ENCODE results near the gene DIAPH3. TPM values are rescaled to one million over a fixed set of nuclear protein-coding genes. Genes with fewer than 3 reads are reported as not detected.

Gene DIAPH3
- total and polyA plus RNA-seq, 2 donors (not counting 1 experiment from before 2014, with no cell fraction given) = 0.03 to 0.10 TPM

DNA sequence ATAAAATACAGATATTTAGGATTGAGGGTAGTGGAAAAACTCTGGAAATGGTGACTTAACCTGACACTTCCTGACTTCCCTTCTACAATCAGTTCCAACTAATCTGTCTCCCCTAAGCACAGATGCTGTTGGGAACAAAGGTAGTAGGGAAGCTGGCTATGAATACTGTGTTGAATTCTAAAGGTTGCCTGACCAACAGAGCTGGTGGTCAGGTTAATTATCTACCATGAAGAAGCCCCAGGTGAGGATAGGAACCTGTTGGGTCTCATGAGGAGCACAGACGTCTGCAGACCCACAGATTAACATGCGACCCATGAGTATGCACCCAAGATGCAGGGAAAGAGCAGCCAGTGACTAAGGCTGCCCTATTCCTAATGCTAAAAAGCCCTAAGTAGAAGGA lies 172.3 kb downstream of the DIAPH3 start:
- Histone ChIP-seq H3K36me3 (replicated peaks in 1 of 2; ENCODE audit: control extremely low read depth in 1 of 2, control insufficient read depth in 1 of 2, extremely low read depth in 1 of 2, insufficient read depth in 2 of 2, low read length in 1 of 2) (no peaks in the 10 kb centered on the region), H3K27ac (ENCODE audit: low read length in 2 of 2) (no peak overlapping the region), H3K4me2 (replicated peaks; ENCODE audit: low read depth, low read length, poor library complexity, severe bottlenecking) (no peak overlapping the region), H3K4me3 (ENCODE audit: control extremely low read depth in 1 of 5, extremely low read depth in 1 of 5, insufficient read depth in 1 of 5, low read depth in 2 of 5, low read length in 4 of 5) (no peak overlapping the region), H4K20me1 (ENCODE audit: control insufficient read depth, insufficient read depth, low read length, poor library complexity, severe bottlenecking) (no peaks in the 10 kb centered on the region), H3K4me1 (ENCODE audit: control insufficient read depth in 2 of 2, insufficient read depth in 2 of 2, low read length in 2 of 2) (no peaks in the 10 kb centered on the region), H3K79me2 (ENCODE audit: control insufficient read depth, insufficient read depth, low read length) (no peaks in the 10 kb centered on the region), H3K9ac (ENCODE audit: low read length) (no peak overlapping the region), H3K9me3 (ENCODE audit: control extremely low read depth in 1 of 3, control insufficient read depth in 2 of 3, insufficient read depth in 1 of 3, low read length in 2 of 3) (no peaks in the 10 kb centered on the region), H3K27me3 (replicated peaks in 1 of 4; ENCODE audit: control extremely low read depth in 1 of 4, control insufficient read depth in 3 of 4, insufficient read depth in 4 of 4, low read length in 3 of 4) (no peaks in the 10 kb centered on the region), H2AFZ (ENCODE audit: insufficient read depth, low read depth, low read length, poor library complexity, severe bottlenecking) (no peak overlapping the region)
- DNase-seq (no peak), ATAC-seq (ENCODE audit: low read depth) (no peak)
- no peak for TF ChIP-seq EZH2 (IDR thresholded peaks at IDR 0.05; ENCODE audit: borderline replicate concordance, insufficient read depth, low read depth, low read length, poor library complexity, severe bottlenecking)
- TF ChIP-seq, protein P1, sequence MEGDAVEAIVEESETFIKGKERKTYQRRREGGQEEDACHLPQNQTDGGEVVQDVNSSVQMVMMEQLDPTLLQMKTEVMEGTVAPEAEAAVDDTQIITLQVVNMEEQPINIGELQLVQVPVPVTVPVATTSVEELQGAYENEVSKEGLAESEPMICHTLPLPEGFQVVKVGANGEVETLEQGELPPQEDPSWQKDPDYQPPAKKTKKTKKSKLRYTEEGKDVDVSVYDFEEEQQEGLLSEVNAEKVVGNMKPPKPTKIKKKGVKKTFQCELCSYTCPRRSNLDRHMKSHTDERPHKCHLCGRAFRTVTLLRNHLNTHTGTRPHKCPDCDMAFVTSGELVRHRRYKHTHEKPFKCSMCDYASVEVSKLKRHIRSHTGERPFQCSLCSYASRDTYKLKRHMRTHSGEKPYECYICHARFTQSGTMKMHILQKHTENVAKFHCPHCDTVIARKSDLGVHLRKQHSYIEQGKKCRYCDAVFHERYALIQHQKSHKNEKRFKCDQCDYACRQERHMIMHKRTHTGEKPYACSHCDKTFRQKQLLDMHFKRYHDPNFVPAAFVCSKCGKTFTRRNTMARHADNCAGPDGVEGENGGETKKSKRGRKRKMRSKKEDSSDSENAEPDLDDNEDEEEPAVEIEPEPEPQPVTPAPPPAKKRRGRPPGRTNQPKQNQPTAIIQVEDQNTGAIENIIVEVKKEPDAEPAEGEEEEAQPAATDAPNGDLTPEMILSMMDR (IDR thresholded peaks at IDR 0.05) = no peak
- Mint-ChIP-seq H3K27ac (no peak overlapping the region), H3K4me3 (no peak overlapping the region), H3K9me3 (ENCODE audit: insufficient read depth) (no peaks in the 10 kb centered on the region), H3K27me3 (no peaks in the 10 kb centered on the region), H3K4me1 (no peaks in the 10 kb centered on the region)
- ChIA-PET CTCF (no interaction called here), POLR2A (no interaction called here)
- WGBS (ENCODE audit: insufficient coverage) = 100% methylated on average over 2 of the region's 2 CpGs
- intact Hi-C loops (cut with micrococcal nuclease) = no loop called here

DNA sequence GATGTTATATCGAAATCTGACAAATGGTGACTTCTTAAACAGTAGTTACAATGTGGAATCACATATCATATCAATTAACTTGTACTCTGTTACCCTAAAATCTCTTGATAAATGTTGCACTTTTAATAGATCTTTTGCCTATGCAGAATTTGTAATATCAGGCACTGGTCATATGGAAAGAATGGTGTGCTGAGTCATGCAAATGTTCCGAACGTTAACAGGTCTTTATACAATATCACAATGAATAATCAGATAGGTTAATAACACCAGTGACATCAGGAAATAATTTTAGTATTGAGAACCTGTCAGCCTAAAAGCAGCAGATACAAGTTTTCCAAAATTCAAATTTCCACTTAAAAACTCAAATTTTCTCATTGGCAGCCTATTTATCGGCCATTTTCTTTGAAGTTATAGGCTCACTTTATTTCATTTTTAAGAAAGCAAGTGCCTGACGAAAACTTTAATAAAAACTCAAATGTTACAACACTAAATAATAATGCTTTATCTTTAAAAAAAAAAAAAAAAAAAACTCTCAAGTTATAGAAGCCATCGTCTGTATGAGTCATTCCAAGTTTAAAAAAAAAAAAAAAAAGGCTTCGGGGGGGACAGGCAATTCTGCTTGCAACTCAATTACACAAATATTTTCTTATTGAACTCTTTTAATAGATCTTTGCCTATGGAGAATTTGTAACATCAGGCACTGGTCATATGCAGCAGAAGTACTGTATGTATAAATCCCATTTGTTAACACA lies 180.9 kb downstream of the DIAPH3 start:
- 100% methylated on average over 1 of the region's 7 CpGs for WGBS (ENCODE audit: insufficient coverage)
- CTCF ChIA-PET = no interaction called here

More for the DNA sequence above, 180.9 kb downstream of the DIAPH3 start:
- Histone ChIP-seq H3K9ac (ENCODE audit: low read length) (no peak overlapping the region), H3K79me2 (ENCODE audit: control insufficient read depth, insufficient read depth, low read length) (no peaks in the 10 kb centered on the region), H3K4me2 (replicated peaks; ENCODE audit: low read depth, low read length, poor library complexity, severe bottlenecking) (no peak overlapping the region), H3K27ac (ENCODE audit: low read length in 2 of 2) (no peak overlapping the region), H2AFZ (ENCODE audit: insufficient read depth, low read depth, low read length, poor library complexity, severe bottlenecking) (no peak overlapping the region), H3K4me1 (ENCODE audit: control insufficient read depth in 2 of 2, insufficient read depth in 2 of 2, low read length in 2 of 2) (no peaks in the 10 kb centered on the region), H3K9me3 (ENCODE audit: control extremely low read depth in 1 of 3, control insufficient read depth in 2 of 3, insufficient read depth in 1 of 3, low read length in 2 of 3) (no peaks in the 10 kb centered on the region), H3K27me3 (replicated peaks in 1 of 4; ENCODE audit: control extremely low read depth in 1 of 4, control insufficient read depth in 3 of 4, insufficient read depth in 4 of 4, low read length in 3 of 4) (no peaks in the 10 kb centered on the region), H4K20me1 (ENCODE audit: control insufficient read depth, insufficient read depth, low read length, poor library complexity, severe bottlenecking) (no peaks in the 10 kb centered on the region), H3K36me3 (replicated peaks in 1 of 2; ENCODE audit: control extremely low read depth in 1 of 2, control insufficient read depth in 1 of 2, extremely low read depth in 1 of 2, insufficient read depth in 2 of 2, low read length in 1 of 2) (no peaks in the 10 kb centered on the region), H3K4me3 (ENCODE audit: control extremely low read depth in 1 of 5, extremely low read depth in 1 of 5, insufficient read depth in 1 of 5, low read depth in 2 of 5, low read length in 4 of 5) (no peak overlapping the region)
- H3K9me3 Mint-ChIP-seq (ENCODE audit: insufficient read depth) = no peaks in the 10 kb centered on the region
- intact Hi-C loops (cut with micrococcal nuclease) = no loop called here
- DNase-seq = no peak
- no peaks in the 10 kb centered on the region for H3K4me1 Mint-ChIP-seq
- no peak overlapping the region for H3K4me3 Mint-ChIP-seq
- H3K27me3 Mint-ChIP-seq = no peaks in the 10 kb centered on the region
- TF ChIP-seq EZH2 (IDR thresholded peaks at IDR 0.05; ENCODE audit: borderline replicate concordance, insufficient read depth, low read depth, low read length, poor library complexity, severe bottlenecking) = no peak
- TF ChIP-seq, protein P1 (IDR thresholded peaks at IDR 0.05) = no peak
- POLR2A ChIA-PET = no interaction called here
- no peak for ATAC-seq (ENCODE audit: low read depth)
- H3K27ac Mint-ChIP-seq = no peak overlapping the region
